GM18517 (cell line): ENCODE results near the gene MAGI1.
"Not testable (repeated sequence)": the region's sequence is repeated elsewhere in the genome, so short reads cannot be mapped to it uniquely, and the experiment has no call there.

Experiments used
- ATAC-seq: cut with Tn5 transposase; IDR thresholded peaks from one replicate; pipeline ENCODE4 v1.9.1; 2021; ENCODE audit warnings: mild to moderate bottlenecking, moderate library complexity; ENCODE audit not compliant: unreplicated experiment

Gene MAGI1

DNA sequence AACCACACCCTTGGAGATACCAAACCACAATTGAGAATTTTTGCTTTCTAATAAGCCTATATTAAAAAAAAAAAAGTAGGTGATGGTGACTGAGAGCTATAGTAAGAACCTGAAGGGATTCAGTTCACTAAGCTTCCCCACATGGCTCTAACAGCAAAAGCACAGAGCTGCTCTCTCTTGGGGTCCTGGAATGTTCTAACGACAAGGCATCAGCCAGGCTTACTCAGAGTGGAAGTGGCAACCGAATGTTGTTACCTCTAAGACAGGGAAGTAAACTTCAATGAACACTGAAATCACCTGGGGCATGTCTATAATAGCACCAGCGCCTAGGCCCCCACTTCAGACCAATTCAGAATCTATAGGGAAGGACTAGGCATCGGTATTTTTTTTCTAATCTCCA, 397.7 kb downstream of the MAGI1 start:
- no peak for ATAC-seq

DNA sequence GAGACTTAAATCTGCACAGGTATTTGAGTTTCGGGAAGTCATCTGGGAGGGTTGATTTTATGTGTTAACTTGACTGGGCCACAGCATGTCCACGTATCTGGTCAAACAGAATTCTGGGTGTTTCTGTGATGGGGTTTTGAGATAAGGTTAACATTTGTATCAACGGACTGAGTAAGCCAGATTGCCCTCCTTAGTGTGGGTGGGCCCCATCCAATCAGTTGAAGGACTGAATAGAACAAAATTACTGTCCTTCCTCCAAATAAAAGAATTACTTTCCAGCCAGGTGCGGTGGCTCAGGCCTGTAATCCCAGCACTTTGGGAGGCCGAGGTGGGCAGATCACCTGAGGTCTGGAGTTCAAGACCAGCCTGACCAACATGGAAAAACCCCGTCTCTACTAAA, 399.3 kb downstream of the MAGI1 start:
- no peak for ATAC-seq

DNA sequence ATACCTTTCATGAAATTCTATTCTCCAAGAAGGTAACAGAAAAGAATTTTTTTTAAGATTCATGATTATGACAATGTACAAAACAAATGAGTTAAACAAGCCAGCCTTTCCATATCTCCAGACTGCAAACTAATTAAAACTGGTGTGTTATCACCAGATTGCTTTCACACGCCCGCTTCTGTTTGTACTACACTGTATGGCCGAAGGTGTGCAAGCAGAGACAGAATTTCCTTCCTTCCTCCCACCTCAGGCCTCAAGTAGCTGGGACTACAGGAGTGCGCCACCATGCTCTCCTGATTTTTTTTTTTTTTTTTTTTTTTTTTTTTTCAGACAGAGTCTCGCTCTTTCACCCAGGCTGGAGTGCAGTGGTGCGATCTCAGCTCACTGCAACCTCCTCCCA, 400.4 kb downstream of the MAGI1 start:
- no peak for ATAC-seq

DNA sequence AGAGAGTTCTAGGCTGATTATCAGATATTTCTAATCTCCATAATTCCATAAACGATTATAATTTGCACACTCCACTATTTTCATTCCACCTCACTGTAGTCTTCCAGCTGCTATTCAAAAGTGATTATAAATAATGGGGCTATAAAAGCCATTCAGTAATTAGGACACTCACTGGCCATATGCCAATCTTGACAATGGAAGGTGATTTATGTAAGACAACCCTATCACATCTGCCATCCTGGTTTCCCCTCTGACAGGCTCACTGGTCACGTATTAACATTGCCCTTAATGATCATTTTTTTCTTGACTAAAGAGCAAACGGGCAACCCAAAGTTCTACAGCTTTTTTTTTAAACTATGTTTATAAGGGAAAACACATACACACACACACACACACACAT, 402.4 kb downstream of the MAGI1 start:
- no peak for ATAC-seq

DNA sequence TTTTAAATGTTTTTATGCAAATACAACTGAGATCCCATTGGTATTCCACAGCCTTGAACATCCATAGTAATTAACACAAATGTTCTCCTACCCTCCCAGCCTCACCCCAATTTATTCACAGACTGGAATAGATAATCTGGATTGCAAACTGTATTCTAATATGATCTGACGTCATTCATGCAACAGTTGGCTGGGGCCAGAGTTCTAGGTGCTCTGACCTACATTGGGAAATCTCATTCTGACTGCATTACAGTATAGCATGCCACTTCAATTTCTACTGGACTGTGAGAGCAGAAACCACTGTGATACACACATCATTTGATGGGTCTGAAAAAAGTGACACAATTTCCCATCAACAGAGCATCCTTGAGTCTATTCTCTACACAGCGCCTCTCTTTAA, 403.1 kb downstream of the MAGI1 start:
- no peak for ATAC-seq

GRCh38 chr3:65633018-65633638, 405.6 kb downstream of the MAGI1 start:
- no peak for ATAC-seq

DNA sequence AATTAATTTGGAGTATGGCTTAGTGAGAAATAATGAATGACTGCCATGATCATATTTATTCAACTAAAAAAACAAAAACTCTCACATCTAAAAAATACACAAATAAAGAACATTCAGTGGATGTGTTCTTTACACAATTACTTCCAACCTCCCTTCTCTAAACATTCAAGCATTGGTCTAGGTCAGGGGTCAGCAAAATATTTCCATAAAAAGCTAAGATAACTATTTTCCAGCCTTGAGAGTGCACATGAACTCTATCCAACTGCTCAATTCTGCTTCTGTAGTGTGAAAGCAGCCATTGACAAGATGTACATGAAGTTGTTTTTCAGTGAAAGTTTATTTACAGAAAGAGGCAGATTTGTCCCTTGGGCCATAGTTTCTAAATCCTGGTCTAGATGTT, 406.3 kb downstream of the MAGI1 start:
- ATAC-seq, result no peak

GRCh38 chr3:65628978-65629377, 409.7 kb downstream of the MAGI1 start:
- no peak for ATAC-seq

DNA sequence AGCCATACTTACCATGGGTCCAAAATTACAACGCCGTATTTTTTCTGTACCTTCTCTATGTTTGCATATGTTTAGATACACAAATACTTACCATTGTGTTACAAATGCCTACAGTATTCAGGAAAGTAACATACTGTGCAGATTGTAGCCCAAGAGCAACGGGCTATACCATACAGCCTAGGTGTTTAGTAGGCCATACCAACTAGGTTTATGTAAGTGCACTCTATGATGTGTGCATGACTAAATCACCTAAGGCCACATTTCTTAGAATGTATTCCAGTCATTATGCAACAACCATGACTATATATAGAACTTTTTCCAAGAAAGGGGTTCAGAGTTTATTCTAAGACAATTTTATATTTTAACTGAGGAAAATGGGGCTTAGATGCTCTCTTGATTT, 411.7 kb downstream of the MAGI1 start:
- no peak for ATAC-seq

GRCh38 chr3:65625305-65625704, 413.4 kb downstream of the MAGI1 start:
- ATAC-seq, result no peak

- ATAC-seq, result no peak
Observed at GRCh38 chr3:65623362-65623761, 415.4 kb downstream of the MAGI1 start.

- no peak for ATAC-seq
Observed at GRCh38 chr3:65619888-65620287, 418.8 kb downstream of the MAGI1 start.

- no peak for ATAC-seq
Observed at GRCh38 chr3:65619451-65619881, 419.3 kb downstream of the MAGI1 start.

- ATAC-seq, result no peak
Observed at GRCh38 chr3:65618599-65618998, 420.1 kb downstream of the MAGI1 start.

GRCh38 chr3:65617787-65618186, 420.9 kb downstream of the MAGI1 start:
- ATAC-seq, result no peak

DNA sequence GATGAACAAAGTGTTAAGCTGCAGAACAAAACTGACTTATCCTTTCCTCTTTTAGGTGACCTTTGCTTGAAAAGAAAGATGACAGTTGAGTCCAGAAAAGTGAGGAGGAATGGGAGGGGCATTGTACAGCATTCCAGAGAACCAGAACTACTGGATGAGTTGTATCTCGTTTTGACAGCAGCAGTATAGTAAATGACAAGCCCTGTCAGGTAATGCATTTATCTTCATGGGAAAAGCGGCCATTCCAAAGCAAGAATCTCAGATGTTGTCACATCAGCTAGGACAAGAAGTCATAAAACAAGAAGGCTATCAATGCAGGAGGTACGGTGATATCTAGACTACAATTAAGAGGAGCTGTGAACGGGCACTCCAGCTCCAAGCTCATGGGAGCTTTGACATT, 421.5 kb downstream of the MAGI1 start:
- no peak for ATAC-seq

GRCh38 chr3:65616563-65616962, 422.2 kb downstream of the MAGI1 start:
- ATAC-seq, result no peak

- no peak for ATAC-seq
Observed at GRCh38 chr3:65615329-65615728, 423.4 kb downstream of the MAGI1 start.

DNA sequence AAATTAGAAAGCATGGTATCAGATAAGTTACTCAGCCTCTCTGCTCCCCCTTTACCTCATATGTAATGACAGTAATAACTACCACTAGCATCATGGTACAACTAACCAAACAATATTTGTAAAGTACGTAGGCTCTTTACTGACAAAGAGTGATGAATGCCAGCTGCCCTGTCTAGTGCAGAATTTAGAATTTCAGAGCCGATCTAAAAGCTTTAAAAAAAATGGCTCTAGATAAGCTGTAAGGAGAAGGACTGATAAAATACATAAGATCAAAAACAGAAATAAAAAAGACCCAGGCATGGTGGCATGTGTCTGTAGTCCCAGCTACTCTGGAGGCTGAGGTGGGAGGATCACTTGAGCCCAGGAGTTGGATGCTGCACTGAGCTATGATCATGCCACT, 424.1 kb downstream of the MAGI1 start:
- no peak for ATAC-seq

GRCh38 chr3:65607965-65608460, 430.7 kb downstream of the MAGI1 start:
- not testable (repeated sequence) for ATAC-seq

- ATAC-seq, result no peak
Observed at GRCh38 chr3:65607101-65607500, 431.6 kb downstream of the MAGI1 start.

- no peak for ATAC-seq
Observed at GRCh38 chr3:65605876-65606432, 432.8 kb downstream of the MAGI1 start.
